GM19463 (cell line): ENCODE data around the gene HPRT1.
A peak's percentile ranks its signal among the peaks of the same experiment; 100 is the strongest.

Source experiments
- ATAC-seq: cut with Tn5 transposase; IDR thresholded peaks from one replicate; pipeline ENCODE4 v1.9.1; 2021; ENCODE audit warnings: mild to moderate bottlenecking, moderate library complexity; ENCODE audit not compliant: unreplicated experiment

Gene HPRT1

DNA sequence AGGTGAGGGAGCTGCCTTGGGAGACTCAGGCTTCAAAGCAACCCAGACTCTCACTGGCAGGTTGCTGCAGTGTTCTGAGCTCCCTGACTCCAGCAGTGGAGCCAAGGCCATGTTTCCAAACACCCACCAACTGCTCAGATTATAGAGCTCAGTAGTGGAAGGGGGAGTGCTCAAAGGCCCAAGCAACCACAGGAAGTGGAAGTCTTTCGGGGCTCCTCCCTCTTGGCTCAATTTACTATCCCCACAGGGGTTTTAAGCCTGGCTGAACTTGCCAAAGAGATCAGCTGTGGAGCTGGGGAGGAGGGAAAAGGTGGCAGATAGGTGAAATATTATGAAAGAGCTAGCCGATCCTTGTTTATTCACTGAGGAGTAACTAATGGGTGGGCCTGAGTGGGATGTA is 82.5 kb downstream of the HPRT1 start:
- peak; percentile 59 for ATAC-seq

DNA sequence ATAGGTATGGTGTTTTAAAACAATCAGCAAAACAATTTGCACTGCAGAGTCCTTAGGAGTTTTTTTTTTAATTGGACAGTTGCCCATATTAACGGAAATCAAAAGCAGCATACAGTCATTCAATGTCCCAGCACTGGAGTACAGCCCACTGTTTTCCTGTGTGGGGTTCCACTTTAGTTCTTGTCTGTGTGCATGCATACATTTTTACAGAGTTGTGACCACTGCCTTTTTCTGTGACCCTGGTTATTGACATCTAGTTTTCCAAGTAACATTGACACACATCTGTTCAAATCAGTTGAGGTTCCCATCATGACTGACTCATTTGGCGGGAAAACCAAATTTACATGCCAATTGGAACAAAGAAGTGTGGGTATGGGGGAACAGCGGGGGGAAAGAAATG is 83.3 kb downstream of the HPRT1 start:
- no peak for ATAC-seq

DNA sequence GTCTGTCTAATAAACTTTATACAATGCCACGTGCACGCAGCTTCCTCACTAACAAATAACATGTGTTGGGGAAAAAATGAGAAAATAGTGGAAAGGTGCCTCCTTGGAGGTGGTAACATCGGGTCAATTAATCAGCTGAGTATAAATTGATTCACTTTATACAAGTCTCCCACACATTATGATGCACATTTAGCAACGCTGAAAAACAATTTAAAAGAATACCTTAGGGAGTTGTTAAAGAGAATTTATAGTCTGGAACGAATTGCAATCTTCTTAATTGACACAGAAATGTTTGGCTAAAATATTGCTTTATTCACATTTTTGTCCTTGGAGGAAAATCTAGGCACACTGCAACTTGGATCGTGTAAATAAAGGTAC is 84.2 kb downstream of the HPRT1 start:
- ATAC-seq: no peak

DNA sequence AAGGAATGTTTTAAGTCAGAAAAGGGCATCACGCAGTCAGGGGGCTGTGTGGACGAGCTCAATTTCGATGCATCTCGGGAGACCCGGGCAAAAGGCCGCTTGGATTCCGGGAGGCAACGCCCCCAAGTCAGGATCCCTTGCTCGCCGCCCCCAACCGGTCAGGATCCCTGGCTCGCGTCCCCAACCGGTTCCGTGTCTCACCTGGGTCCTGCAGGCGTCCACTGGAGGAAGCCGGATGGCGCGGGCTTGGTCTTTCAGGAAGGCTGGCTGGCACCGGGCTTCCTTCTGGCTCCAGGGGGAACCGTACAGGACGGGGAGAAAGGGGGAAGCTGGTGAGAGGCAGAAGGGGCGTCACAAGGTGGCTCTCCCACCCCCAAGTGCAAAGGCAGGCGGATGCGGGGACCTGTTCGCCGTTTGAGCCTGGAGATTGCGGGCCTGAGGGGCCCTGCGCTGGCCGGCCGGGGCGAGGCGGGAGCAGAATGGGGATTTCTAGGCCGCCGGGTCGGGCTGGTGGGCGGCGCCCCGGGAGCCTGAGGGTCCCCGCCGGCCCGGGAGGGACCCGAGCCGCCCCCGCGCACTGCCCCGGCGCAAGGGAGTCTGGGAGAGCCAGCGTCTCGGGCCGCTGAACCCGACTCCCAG is 84.7 kb downstream of the HPRT1 start:
- no peak for ATAC-seq

DNA sequence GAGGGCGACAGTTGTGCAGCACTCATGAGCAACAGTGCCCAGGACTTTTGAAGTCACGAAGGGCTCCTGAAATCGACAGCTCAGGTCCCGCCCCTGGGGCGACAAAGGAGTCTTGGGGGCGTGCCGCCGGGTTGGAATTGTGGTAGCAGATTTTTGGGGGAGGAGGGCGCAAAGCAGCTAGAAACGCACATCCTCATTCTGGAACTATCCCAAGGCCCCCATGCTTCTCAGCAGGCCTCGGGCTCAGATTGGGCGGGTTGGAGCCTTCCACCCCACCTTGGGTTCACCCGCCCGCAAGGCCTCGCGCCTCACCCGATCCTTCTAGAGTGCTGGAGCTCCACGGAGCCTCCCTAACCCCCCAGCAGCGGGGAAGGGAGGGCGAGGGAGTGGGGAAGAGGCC is 85.5 kb downstream of the HPRT1 start:
- no peak for ATAC-seq

DNA sequence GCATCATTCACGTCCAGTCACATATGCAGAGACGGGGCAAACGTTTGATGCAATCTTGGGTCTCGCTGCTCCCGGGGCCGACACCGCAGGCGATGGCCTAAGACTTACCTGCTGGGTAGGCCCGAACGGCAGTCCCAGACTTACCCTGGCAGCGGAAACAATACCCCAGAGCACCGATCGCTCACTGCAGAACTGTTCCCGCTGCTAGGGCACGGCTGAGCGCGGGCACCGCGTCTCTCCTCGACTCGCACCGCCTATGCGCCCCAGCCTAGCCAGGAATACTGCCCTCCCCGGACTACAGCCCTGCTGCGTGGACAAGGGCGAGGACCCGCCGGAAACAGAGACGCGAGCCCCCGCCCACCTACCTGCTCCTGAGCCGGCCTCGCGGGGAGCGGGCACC is 86.2 kb downstream of the HPRT1 start:
- no peak for ATAC-seq

DNA sequence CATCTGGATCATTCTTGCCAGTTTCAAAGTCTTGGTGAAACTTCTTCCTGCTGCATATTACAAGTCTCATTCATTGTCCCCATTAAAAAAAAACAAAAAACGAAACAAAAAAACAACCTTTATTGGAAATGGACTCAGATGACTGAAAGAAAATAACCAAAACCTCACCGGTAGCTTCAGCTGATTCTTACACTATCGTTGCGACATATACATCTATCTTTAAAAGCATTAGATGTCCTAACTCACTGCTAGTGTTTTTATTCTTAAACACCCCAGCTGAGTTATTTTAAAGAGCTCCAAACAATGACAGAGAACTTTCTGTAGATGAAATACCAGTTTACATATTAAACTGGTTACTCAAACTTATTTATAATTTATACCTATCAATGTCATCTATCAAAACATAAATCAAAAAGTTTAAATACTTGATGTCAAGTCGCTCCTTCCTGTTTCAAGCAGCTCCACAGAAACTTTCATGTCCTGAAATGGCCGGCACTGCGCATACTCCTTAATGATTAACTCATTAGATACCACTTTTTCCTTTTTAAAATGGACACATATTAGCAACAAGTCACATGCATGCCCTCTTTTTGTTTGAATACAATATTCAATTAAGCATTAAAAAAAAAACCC is 87.2 kb downstream of the HPRT1 start:
- no peak for ATAC-seq

DNA sequence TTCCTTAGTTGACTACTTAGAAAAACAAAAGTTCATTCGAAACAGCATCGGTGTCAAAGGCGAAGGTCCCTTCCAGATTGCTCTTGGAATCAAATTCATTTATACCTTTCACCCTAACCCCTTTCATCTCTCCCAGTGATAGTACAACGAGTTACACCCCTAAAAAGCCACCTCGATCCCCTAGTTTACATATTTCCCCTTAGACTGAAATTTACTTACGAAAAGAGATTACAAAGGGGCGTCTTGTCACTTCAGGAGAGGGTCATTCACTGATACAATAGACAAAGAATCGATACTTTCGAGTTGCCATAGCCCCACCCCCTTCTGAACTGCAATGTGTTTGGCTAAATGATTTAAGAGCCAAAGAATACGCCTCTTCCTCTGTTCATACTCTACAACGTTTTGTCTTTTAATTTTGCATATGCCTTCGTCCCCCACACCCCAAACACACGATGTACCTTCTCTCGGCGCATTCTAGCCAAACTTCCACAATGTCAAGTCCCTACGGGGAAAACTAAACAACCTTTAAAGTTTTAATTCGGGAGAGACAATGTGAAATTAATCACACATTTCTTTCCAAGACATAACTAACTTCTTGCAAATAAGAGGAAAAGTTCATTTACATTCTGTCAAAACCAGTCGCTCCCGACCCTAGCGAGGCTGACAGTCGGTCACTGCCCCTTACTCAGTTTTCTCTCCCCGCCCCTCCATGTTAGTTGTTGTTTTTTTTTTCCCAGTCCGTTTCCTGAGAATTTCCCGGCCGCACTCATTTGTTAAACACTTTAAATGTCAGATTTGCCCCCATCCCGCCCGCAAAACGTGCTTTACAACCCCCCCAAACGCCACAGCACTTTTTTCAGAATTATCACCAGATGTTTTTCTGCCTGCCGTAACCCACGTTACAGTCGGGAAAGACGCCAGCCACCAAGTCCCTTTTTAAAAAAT is 88.6 kb downstream of the HPRT1 start:
- no peak for ATAC-seq
